Embryonic facial prominence (tissue), 1 donor: ENCODE results near the gene TMC4.
"Not testable (repeated sequence)": the region's sequence is repeated elsewhere in the genome, so short reads cannot be mapped to it uniquely, and the experiment has no call there.

Experiments
- DNase-seq: peaks from one replicate; pipeline ENCODE4 v3.0.0-alpha.2; 2016; ENCODE audit errors: extremely low spot score

The TMC4 gene

DNA sequence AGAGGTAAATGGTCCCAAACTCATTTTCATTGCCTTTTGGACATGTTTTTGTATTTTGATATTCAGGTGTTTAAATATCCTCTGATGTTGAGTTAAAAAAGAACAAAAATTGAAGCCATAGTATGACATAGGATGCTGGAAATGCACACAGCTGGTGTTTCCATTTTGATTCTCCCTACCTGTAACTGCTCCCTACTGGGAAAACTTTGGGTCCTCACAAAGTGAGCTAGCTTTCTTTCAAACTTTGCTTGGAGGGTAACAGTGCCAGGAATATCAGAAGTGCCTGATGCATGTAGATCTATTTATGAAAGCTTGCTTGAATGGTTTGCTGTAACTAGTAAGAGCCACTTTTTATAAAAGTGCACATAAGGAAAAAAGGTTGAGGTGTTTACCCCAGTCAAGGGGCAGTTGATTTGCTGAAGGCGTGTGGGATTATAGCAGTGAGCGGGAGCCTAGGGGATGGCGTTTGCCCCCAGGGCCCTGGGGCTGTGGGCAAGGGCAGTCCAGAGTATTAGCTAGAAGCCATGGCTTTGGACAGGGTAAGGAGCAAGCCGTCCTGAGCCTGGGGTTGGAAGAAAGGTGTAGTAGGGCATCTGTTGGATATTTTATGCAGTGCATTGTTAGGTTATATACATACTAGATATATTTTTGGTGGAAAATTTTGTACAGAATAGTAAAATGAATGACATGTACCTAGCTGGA, 32.0 kb upstream of the TMC4 start:
- no peak for DNase-seq

GRCh38 chr19:54203151-54203611, 30.2 kb upstream of the TMC4 start:
- DNase-seq: no peak

DNA sequence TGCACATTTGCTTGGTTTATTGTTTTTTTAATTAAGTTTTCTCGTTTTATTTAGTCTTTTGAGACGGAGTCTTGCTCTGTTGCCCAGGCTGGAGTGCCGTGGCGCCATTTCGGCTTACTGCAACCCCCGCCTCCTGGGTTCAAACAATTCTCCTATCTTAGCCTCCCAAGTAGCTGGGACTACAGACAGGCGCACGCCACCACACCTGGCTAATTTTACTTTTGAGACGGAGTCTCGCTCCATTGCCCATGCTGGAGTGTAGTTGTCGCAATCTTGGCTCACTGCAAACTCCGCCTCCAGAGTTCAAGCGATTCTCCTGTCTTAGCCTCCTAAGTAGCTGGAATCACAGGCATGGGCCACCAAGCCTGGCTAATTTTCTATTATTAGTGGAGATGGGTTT, 29.0 kb upstream of the TMC4 start:
- DNase-seq: no peak

DNA sequence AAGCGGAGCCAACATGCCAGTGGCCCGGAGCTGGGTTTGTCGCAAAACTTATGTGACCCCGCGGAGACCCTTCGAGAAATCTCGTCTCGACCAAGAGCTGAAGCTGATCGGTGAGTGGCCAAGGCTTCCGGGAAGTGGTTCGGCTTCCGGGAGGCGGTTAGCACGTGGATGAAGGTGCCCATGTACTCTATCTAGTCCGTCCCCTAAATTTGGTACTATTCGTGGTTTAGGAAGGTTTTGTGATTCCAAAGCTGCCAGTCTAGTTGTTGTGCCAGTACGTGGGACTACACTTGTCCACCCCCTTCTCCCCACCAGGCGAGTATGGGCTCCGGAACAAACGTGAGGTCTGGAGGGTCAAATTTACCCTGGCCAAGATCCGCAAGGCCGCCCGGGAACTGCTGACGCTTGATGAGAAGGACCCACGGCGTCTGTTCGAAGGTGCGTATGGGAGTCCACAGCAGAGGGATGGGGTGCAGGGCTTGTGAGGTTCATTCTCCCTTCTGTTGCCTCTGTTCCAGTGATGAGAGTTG, 28.3 kb upstream of the TMC4 start:
- no peak for DNase-seq

- no peak for DNase-seq
Observed at GRCh38 chr19:54199401-54199800, 26.4 kb upstream of the TMC4 start.

GRCh38 chr19:54197121-54197520, 24.2 kb upstream of the TMC4 start:
- no peak for DNase-seq

GRCh38 chr19:54196536-54196935, 23.6 kb upstream of the TMC4 start:
- DNase-seq: no peak

GRCh38 chr19:54194463-54194862, 21.5 kb upstream of the TMC4 start:
- not testable (repeated sequence) for DNase-seq

- DNase-seq: no peak
Observed at GRCh38 chr19:54193011-54193410, 20.1 kb upstream of the TMC4 start.

- DNase-seq: no peak
Observed at GRCh38 chr19:54191811-54192453, 19.0 kb upstream of the TMC4 start.

GRCh38 chr19:54191011-54191810, 18.3 kb upstream of the TMC4 start, which contains the start of gene TSEN34:
TSS of gene TSEN34 (plus strand) at chr19:54191308. CDS start at chr19:54191365, 57 bp downstream.
- DNase-seq: no peak

DNA sequence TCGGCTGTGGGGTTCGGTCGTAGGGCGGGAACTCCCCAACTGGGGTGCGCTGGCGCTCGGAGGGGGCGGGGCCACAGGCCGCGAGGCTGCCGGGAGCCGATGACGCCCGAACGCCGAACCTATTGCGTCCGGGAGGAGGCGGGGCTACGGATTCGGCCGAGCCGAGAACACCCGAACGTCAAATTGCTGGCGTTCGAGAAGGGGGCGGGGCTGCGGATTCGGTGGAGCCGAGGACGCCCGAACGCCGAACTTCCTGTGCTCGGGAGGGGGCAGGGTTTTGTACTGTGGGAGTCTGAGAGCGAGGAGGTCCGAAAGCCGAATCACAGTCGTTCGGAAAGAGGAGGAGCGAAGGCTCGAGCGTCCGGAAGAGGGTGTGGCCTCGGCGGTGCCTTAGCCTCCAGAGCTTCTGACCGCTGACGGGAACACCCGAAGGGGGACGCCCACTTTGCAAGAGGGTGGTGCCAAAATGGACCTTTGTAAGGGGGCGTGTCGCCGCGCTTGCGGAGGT, 17.6 kb upstream of the TMC4 start:
- peak; percentile 99 for DNase-seq

- DNase-seq: peak; percentile 100
Observed at GRCh38 chr19:54189735-54190502, 17.0 kb upstream of the TMC4 start.

- no peak for DNase-seq
Observed at GRCh38 chr19:54189145-54189734, 16.3 kb upstream of the TMC4 start, which contains the start of gene MBOAT7. TSS of gene MBOAT7 (minus strand) at chr19:54189580. CDS start at chr19:54188508, 1,072 bp downstream.

- DNase-seq: no peak
Observed at GRCh38 chr19:54188215-54188871, 15.4 kb upstream of the TMC4 start.

GRCh38 chr19:54186934-54187381, 14.0 kb upstream of the TMC4 start:
- DNase-seq: no peak

- DNase-seq: no peak
Observed at GRCh38 chr19:54186351-54186750, 13.4 kb upstream of the TMC4 start.

DNA sequence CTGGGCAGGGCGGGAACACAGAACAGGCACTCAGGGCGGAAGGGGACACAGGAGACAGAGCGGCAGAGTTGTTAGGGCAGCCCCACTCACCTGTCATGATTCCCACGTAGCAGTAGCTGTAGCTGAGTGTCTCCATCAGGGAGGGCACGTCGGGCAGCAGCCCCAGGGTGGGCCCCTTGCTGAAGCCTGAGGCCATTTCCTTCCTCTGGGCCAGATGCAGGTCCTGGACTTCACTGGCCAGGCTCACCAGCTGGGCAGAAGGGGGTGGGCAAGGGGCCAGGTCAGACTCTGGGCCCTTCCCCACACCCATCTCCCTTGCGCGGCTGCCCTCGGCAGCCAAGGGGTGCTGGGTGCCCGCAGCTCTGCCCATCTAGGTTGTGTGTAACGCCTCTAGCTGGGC, 10.5 kb upstream of the TMC4 start:
- no peak for DNase-seq

DNA sequence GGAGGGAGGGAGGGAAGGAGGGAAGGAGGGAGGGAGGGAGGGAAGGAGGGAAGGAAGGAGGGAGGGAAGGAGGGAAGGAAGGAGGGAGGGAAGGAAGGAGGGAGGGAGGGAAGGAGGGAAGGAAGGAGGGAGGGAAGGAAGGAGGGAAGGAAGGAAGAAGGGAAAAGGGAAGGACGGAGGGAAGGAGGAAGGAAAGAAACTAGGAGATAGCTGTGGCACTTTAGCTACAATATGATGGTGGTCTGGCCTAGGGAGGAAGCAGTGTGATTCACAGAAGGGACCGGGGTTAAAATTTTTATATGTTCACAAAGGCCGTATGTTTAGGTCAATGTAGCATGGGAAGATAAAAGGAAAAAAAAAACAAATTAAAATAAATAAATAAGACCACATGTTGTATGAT, 8.9 kb upstream of the TMC4 start:
- not testable (repeated sequence) for DNase-seq

DNA sequence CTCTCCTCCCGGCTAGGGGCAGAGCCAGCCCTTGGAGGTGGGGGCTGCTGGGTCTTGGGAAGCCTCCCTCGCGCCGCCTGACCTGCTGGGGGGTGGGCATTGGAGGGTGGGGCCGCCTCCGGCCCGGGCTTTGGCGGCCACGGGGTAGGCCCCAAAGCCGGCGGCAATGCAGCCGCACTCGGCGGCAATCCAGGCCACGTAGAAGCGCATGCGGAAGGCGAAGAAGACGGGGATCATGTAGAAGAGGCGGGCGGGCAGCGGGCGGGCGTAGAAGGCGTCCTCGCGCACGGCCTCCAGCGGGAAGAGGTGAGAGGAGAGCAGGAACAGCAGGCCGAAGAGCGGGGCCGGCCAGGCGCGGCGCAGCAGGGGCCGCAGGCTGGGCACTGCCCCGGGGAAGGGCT, 7.7 kb upstream of the TMC4 start:
- DNase-seq: no peak
